Naive thymus-derived CD8-positive, alpha-beta T cell (primary cell): Measurements from ENCODE around the gene CAMTA1. TPM values are rescaled to one million over a fixed set of nuclear protein-coding genes. Genes with fewer than 3 reads are reported as not detected.
A peak's percentile ranks its signal among the peaks of the same experiment; 100 is the strongest.
"Not testable (repeated sequence)": the region's sequence is repeated elsewhere in the genome, so short reads cannot be mapped to it uniquely, and the experiment has no call there.

Source experiments
- ATAC-seq, 2 donors: fragments of 150-1000 bp; cut with Tn5 transposase in 1 of 2; sonication (Bioruptor Pico), chemical (Tn5 transposase) in 1 of 2; 1 replicate in 1 of 2; 2 replicates in 1 of 2; pipeline ENCODE4 v1.10.0; 2021; ENCODE audit warnings: mild to moderate bottlenecking in 2 of 2, moderate library complexity in 2 of 2
- POLR2A ChIA-PET: fragments of 350-600 bp; sonication (Branson Sonifier 250); formaldehyde crosslinking; loops from one replicate; lab custom pipeline; 2021; ENCODE audit warnings: antibody characterized with exemption; lab: Charles Lee
- DNase-seq, 10 donors: peaks; one replicate each; pipeline versions ENCODE4 v3.0.0 to v3.0.0-alpha.2; 2020 to 2022
- H3K27ac Mint-ChIP-seq, 10 donors: one replicate each; pipeline ENCODE4 v1.8.0; 2020 to 2022; ENCODE audit warnings: mild to moderate bottlenecking in 10 of 10, mixed read lengths in 10 of 10, moderate library complexity in 4 of 10, inconsistent platforms in 1 of 10
- H3K27me3 Mint-ChIP-seq, 5 donors: one replicate each; pipeline ENCODE4 v1.8.0; 2021 to 2022; ENCODE audit warnings: mixed read lengths in 5 of 5
- H3K36me3 Mint-ChIP-seq, 3 donors: one replicate each; pipeline ENCODE4 v1.8.0; 2020 to 2022; ENCODE audit warnings: mixed read lengths in 3 of 3, mild to moderate bottlenecking in 2 of 3, inconsistent platforms in 1 of 3
- H3K4me1 Mint-ChIP-seq, 4 donors: one replicate each; pipeline ENCODE4 v1.8.0; 2021 to 2022; ENCODE audit warnings: mixed read lengths in 4 of 4
- H3K4me3 Mint-ChIP-seq, 10 donors: one replicate each; pipeline ENCODE4 v1.8.0; 2020 to 2022; ENCODE audit warnings: mild to moderate bottlenecking in 10 of 10, mixed read lengths in 10 of 10, moderate library complexity in 6 of 10, inconsistent platforms in 1 of 10
- H3K9me3 Mint-ChIP-seq, 9 donors: one replicate each; pipeline ENCODE4 v1.8.0; 2020 to 2022; ENCODE audit warnings: mixed read lengths in 9 of 9, mild to moderate bottlenecking in 3 of 9, inconsistent platforms in 1 of 9, moderate library complexity in 1 of 9
- polyA plus RNA-seq, 3 donors: library from polyadenylated mRNA; unstranded; fragments of 300-500 nt; fragmentation: Illumina TruSeq; gene quantifications; one replicate each; pipeline ENCODE4 v1.2.3, GENCODE V29; 2021
- total RNA-seq, 8 experiments: library from RNA in 2 of 8; stranded (reverse) in 2 of 8; gene quantifications; one replicate each; pipeline ENCODE4 v1.2.3 and lab custom pipeline; 2021 to 2026

CAMTA1 gene
- total and polyA plus RNA-seq, 5 experiments from 2014 or later = 32.6 to 78.3 (median 47.3) TPM

- POLR2A ChIA-PET = interaction anchor here (1.4 kb wide), 1 partner anchor 92 kb away, joined by 5 read pairs; no protein-coding TSS in a partner anchor
- peak; percentile 66 to 79 for ATAC-seq
These were observed 895.1 kb downstream of the CAMTA1 start for GRCh38 chr1:7680207-7680954.

GRCh38 chr1:7680955-7681268 lies 895.7 kb downstream of the CAMTA1 start:
- H3K4me3 Mint-ChIP-seq = peak overlapping the region in 9 of 10 donors; percentile 56 to 81 (median 77)
- no peaks in the 10 kb centered on the region for H3K4me1 Mint-ChIP-seq
- H3K36me3 Mint-ChIP-seq = no peaks in the 10 kb centered on the region
- DNase-seq (no peak), ATAC-seq (peak in 1 of 2 donors; percentile 18)
- H3K9me3 Mint-ChIP-seq = no peaks in the 10 kb centered on the region
- no peak overlapping the region for H3K27ac Mint-ChIP-seq
- H3K27me3 Mint-ChIP-seq = peaks cover 0 to 9% (median 0%) of the 10 kb centered on the region in 5 donors
- POLR2A ChIA-PET = interaction anchor here (1.4 kb wide), 1 partner anchor 91 kb away, joined by 5 read pairs; no protein-coding TSS in a partner anchor

More at GRCh38 chr1:7680207-7680954, 895.1 kb downstream of the CAMTA1 start:
- peak in 7 of 10 donors; percentile 17 to 55 (median 39) for DNase-seq
- Mint-ChIP-seq H3K4me3 (peak overlapping the region; percentile 67 to 82 (median 78)), H3K4me1 (no peaks in the 10 kb centered on the region), H3K36me3 (no peaks in the 10 kb centered on the region), H3K9me3 (no peaks in the 10 kb centered on the region), H3K27me3 (peaks cover 0 to 8% (median 0%) of the 10 kb centered on the region in 5 donors), H3K27ac (peak overlapping the region in 1 of 10 donors; percentile 40)

- peaks cover 0 to 12% (median 0%) of the 10 kb centered on the region in 5 donors for H3K27me3 Mint-ChIP-seq
- H3K9me3 Mint-ChIP-seq = no peaks in the 10 kb centered on the region
- POLR2A ChIA-PET = interaction anchor here (1.4 kb wide), 1 partner anchor 91 kb away, joined by 5 read pairs; no protein-coding TSS in a partner anchor
- no peaks in the 10 kb centered on the region for H3K4me1 Mint-ChIP-seq
- DNase-seq (no peak), ATAC-seq (no peak)
- H3K36me3 Mint-ChIP-seq = no peaks in the 10 kb centered on the region
- H3K4me3 Mint-ChIP-seq = peak overlapping the region in 8 of 10 donors; percentile 24 to 78 (median 74)
- H3K27ac Mint-ChIP-seq = no peak overlapping the region
These were observed 896.1 kb downstream of the CAMTA1 start for GRCh38 chr1:7681401-7681800.

GRCh38 chr1:7683521-7683920 lies 898.3 kb downstream of the CAMTA1 start:
- Mint-ChIP-seq H3K36me3 (no peaks in the 10 kb centered on the region), H3K4me3 (no peak overlapping the region), H3K27ac (no peak overlapping the region), H3K27me3 (peaks cover 0 to 15% (median 2%) of the 10 kb centered on the region in 5 donors), H3K4me1 (no peaks in the 10 kb centered on the region), H3K9me3 (no peaks in the 10 kb centered on the region)
- DNase-seq = no peak
- ATAC-seq = no peak
- POLR2A ChIA-PET = no interaction called here

GRCh38 chr1:7684132-7684531 lies 898.9 kb downstream of the CAMTA1 start:
- no peaks in the 10 kb centered on the region for H3K9me3 Mint-ChIP-seq
- no peak overlapping the region for H3K27ac Mint-ChIP-seq
- no peak for DNase-seq
- no peak overlapping the region for H3K4me3 Mint-ChIP-seq
- peaks cover 0 to 15% (median 4%) of the 10 kb centered on the region in 5 donors for H3K27me3 Mint-ChIP-seq
- POLR2A ChIA-PET = no interaction called here
- no peak for ATAC-seq
- no peaks in the 10 kb centered on the region for H3K4me1 Mint-ChIP-seq
- no peaks in the 10 kb centered on the region for H3K36me3 Mint-ChIP-seq

- no peaks in the 10 kb centered on the region for H3K4me1 Mint-ChIP-seq
These were observed 899.8 kb downstream of the CAMTA1 start for GRCh38 chr1:7684861-7685635.

GRCh38 chr1:7686301-7686850 lies 901.1 kb downstream of the CAMTA1 start:
- Mint-ChIP-seq H3K36me3 (no peaks in the 10 kb centered on the region), H3K27me3 (peaks cover 2 to 22% (median 11%) of the 10 kb centered on the region in 5 donors), H3K4me3 (no peak overlapping the region), H3K27ac (no peak overlapping the region), H3K4me1 (no peaks in the 10 kb centered on the region), H3K9me3 (peaks cover 0 to 6% (median 0%) of the 10 kb centered on the region in 9 donors)
- ATAC-seq (no peak), DNase-seq (no peak)
- POLR2A ChIA-PET = no interaction called here

More at GRCh38 chr1:7684861-7685635, 899.8 kb downstream of the CAMTA1 start:
- H3K27me3 Mint-ChIP-seq = peaks cover 0 to 15% (median 4%) of the 10 kb centered on the region in 5 donors
- H3K27ac Mint-ChIP-seq = peak overlapping the region in 1 of 10 donors; percentile 35
- POLR2A ChIA-PET = no interaction called here
- H3K4me3 Mint-ChIP-seq = peak overlapping the region in 1 of 10 donors; percentile 73
- ATAC-seq (no peak), DNase-seq (no peak)
- H3K9me3 Mint-ChIP-seq = no peaks in the 10 kb centered on the region
- H3K36me3 Mint-ChIP-seq = no peaks in the 10 kb centered on the region

GRCh38 chr1:7687411-7687810 lies 902.2 kb downstream of the CAMTA1 start:
- Mint-ChIP-seq H3K9me3 (peaks cover 0 to 9% (median 3%) of the 10 kb centered on the region in 9 donors), H3K36me3 (no peaks in the 10 kb centered on the region), H3K4me1 (no peaks in the 10 kb centered on the region), H3K4me3 (no peak overlapping the region), H3K27me3 (peaks cover 5 to 25% (median 12%) of the 10 kb centered on the region in 5 donors), H3K27ac (peak overlapping the region in 1 of 10 donors; percentile 18)
- POLR2A ChIA-PET = interaction anchor here (0.6 to 0.7 kb wide), 2 partner anchors 17 to 36 kb away, joined by 3 read pairs; no protein-coding TSS in a partner anchor
- no peak for DNase-seq
- ATAC-seq = no peak

- H3K4me3 Mint-ChIP-seq = no peak overlapping the region
- ATAC-seq (no peak), DNase-seq (no peak)
- POLR2A ChIA-PET = no interaction called here
- peaks cover 0 to 8% (median 0%) of the 10 kb centered on the region in 3 donors for H3K36me3 Mint-ChIP-seq
- peaks cover 6 to 25% (median 15%) of the 10 kb centered on the region in 5 donors for H3K27me3 Mint-ChIP-seq
- no peaks in the 10 kb centered on the region for H3K4me1 Mint-ChIP-seq
- no peak overlapping the region for H3K27ac Mint-ChIP-seq
- H3K9me3 Mint-ChIP-seq = peaks cover 0 to 17% (median 10%) of the 10 kb centered on the region in 9 donors
These were observed 903.4 kb downstream of the CAMTA1 start for GRCh38 chr1:7688659-7689058.

GRCh38 chr1:7689307-7689706 lies 904.1 kb downstream of the CAMTA1 start:
- ATAC-seq, H3K36me3 Mint-ChIP-seq, H3K4me3 Mint-ChIP-seq, H3K4me1 Mint-ChIP-seq, DNase-seq: not testable (repeated sequence)
- Mint-ChIP-seq H3K27ac (peak overlapping the region in 1 of 10 donors; percentile 29), H3K27me3 (peaks cover 8 to 28% (median 15%) of the 10 kb centered on the region in 5 donors), H3K9me3 (peaks cover 0 to 22% (median 15%) of the 10 kb centered on the region in 9 donors)
- POLR2A ChIA-PET = interaction anchor here (0.6 kb wide), 1 partner anchor 26 kb away, joined by 3 read pairs; no protein-coding TSS in a partner anchor

- no peak for DNase-seq
- Mint-ChIP-seq H3K27me3 (peaks cover 8 to 35% (median 16%) of the 10 kb centered on the region in 5 donors), H3K9me3 (peaks cover 0 to 22% (median 18%) of the 10 kb centered on the region in 9 donors), H3K36me3 (peaks cover 0 to 8% (median 0%) of the 10 kb centered on the region in 3 donors), H3K4me3 (no peak overlapping the region), H3K27ac (no peak overlapping the region), H3K4me1 (no peaks in the 10 kb centered on the region)
- POLR2A ChIA-PET = no interaction called here
- no peak for ATAC-seq
These were observed 904.8 kb downstream of the CAMTA1 start for GRCh38 chr1:7690076-7690475.

GRCh38 chr1:7690496-7691182 lies 905.4 kb downstream of the CAMTA1 start:
- peaks cover 8 to 29% (median 16%) of the 10 kb centered on the region in 5 donors for H3K27me3 Mint-ChIP-seq
- peaks cover 0 to 8% (median 0%) of the 10 kb centered on the region in 3 donors for H3K36me3 Mint-ChIP-seq
- POLR2A ChIA-PET = no interaction called here
- H3K4me3 Mint-ChIP-seq = no peak overlapping the region
- no peak for ATAC-seq
- peaks cover 0 to 22% (median 18%) of the 10 kb centered on the region in 9 donors for H3K9me3 Mint-ChIP-seq
- H3K4me1 Mint-ChIP-seq = no peaks in the 10 kb centered on the region
- H3K27ac Mint-ChIP-seq = peak overlapping the region in 1 of 10 donors; percentile 40
- DNase-seq = no peak
